HTERT RPE-1 (cell line): ENCODE measurements around the gene GZMM.

Experiments
- in situ Hi-C: fragments of 300-500 bp; cut with MboI; formaldehyde crosslinking; loops from 4 replicates; pipeline ENCODE4 v1.14.3; 2020; ENCODE audit warnings: low sequenced_read_pairs

Gene GZMM

DNA sequence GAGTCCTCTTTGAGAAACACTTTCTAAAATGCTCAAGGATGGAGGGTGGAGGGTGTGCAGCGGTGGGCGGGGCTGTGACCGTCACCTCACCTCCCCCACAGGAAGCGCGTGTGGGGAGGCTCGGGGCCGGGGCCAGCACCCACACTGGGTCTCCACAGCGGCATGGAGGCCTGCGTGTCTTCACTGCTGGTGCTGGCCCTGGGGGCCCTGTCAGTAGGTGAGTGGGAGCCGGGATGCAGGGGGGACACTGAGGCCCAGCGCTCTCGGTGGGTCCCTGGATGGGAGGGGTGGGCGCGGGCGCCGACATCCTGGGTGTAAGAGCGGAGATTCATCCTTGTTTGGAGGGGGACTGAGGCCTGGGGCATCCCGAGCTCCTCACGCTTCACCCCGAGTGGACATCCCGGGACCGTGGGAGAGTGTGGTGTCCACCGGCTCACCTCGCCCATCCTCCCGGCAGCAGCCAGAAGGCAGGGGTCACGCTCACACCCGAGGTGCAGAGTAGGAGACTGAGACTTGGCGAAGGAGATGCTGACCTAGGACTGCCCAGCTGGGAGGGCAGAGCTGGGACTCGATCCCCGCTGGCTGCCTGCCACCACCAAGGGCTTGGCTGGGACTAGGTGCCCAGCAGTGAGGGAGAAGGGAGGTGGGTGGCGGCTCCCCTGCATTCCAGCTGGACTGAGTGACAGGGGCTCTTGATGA, at the start of gene GZMM:
TSS of gene GZMM (plus strand) at position 144 of the 699 bp plus-strand sequence. CDS start at position 163, 19 bp downstream.
- in situ Hi-C loops: no loop called here

- in situ Hi-C loops: no loop called here
These were observed 49.4 kb upstream of the GZMM start for GRCh38 chr19:494171-495080.

GRCh38 chr19:495081-495401, 48.8 kb upstream of the GZMM start:
- in situ Hi-C loops: no loop called here

- in situ Hi-C loops: no loop called here
These were observed 48.3 kb upstream of the GZMM start for GRCh38 chr19:495402-496111.

- in situ Hi-C loops: no loop called here
These were observed 47.7 kb upstream of the GZMM start, which contains the start of gene MADCAM1 for GRCh38 chr19:496112-496665. MADCAM1 (plus strand) TSS chr19:496486; CDS start chr19:496500, 14 bp downstream.

GRCh38 chr19:496986-497385, 46.9 kb upstream of the GZMM start:
- in situ Hi-C loops: no loop called here

- in situ Hi-C loops: no loop called here
These were observed 46.4 kb upstream of the GZMM start for GRCh38 chr19:497491-497868.

DNA sequence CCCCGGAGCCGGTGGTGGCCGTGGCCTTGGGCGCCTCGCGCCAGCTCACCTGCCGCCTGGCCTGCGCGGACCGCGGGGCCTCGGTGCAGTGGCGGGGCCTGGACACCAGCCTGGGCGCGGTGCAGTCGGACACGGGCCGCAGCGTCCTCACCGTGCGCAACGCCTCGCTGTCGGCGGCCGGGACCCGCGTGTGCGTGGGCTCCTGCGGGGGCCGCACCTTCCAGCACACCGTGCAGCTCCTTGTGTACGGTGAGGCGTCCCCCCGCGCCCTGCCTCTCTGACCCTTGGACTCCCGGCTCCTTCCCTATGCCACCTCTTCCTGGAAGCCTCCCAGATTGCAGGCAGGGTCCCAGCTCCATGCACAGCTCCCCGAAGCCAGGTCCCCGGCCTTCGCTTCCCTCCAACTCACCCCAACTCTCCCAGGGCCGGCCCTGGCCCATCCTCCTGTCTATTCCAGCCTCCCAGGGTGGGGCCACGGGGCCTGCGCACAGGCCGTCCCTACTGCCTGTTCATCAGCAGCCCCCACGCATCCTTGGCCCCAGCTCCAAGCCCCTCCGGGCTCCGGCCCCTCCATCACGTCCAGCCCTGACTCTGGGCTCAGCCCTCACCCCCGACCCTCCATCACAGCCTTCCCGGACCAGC, 45.9 kb upstream of the GZMM start:
- in situ Hi-C loops: no loop called here

DNA sequence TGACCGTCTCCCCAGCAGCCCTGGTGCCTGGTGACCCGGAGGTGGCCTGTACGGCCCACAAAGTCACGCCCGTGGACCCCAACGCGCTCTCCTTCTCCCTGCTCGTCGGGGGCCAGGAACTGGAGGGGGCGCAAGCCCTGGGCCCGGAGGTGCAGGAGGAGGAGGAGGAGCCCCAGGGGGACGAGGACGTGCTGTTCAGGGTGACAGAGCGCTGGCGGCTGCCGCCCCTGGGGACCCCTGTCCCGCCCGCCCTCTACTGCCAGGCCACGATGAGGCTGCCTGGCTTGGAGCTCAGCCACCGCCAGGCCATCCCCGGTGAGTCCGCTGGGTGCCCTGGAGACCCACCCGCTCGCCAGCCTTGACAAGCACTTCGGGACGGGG, 45.4 kb upstream of the GZMM start:
- in situ Hi-C loops: no loop called here

GRCh38 chr19:498977-499623, 44.8 kb upstream of the GZMM start:
- in situ Hi-C loops: no loop called here

DNA sequence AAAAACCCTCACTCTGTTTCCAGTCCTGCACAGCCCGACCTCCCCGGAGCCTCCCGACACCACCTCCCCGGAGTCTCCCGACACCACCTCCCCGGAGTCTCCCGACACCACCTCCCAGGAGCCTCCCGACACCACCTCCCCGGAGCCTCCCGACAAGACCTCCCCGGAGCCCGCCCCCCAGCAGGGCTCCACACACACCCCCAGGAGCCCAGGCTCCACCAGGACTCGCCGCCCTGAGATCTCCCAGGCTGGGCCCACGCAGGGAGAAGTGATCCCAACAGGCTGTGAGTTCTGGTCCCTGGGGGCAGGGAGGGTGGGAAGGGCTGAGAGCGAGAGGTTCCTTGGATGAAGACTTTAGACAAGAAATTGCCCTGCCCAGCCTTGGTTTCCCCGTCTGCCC, 42.2 kb upstream of the GZMM start:
- in situ Hi-C loops: no loop called here

DNA sequence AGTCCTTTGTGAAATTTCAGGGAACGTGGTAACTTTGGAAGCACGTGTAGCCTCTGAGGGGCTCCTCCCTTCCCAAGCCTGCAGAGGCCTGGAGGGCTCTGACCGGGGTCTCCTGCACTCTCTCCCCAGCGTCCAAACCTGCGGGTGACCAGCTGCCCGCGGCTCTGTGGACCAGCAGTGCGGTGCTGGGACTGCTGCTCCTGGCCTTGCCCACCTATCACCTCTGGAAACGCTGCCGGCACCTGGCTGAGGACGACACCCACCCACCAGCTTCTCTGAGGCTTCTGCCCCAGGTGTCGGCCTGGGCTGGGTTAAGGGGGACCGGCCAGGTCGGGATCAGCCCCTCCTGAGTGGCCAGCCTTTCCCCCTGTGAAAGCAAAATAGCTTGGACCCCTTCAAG, 39.2 kb upstream of the GZMM start:
- in situ Hi-C loops: no loop called here

DNA sequence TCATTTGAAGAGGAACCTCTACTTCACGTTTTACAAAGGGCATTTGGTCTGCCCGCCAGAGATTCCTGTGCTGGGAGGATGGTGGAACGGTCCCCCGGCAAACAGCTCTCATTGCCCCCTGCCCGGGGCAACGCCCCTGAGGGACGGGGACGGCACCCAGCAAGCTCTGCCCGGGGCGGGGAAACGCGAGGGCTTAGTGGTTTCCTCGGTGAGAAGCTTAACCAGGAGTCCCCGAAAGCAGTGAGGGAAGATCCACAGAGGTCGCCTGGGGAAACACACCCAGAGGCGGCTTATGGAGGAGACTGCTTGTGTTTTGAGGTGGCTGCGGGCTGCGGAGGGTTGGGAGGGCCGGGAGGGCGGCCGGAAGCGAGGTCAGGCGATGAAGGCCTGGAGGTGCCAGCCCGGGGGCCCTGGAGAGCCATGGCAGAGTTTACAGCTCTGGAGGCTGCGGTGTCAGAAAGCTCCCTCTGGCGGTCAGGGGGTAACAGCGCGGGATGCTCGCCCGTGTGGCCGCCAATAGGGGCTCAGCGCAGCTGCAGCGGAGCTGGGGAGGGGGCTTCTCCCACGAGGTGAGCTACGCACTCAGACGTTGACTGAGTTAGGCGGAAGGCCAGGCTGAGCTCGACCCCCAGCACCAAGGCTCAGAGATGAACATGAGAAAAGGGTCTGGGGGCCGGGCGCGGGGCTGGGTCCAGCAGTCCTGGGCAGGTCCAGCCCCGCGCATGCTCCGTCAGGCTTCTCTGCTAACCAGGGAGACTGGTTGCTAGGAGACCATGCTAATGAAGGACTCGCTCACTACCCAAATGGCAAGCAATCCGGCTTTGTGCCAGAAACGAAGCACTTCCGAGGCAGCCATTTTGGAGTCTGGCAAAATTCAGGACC, 37.2 kb upstream of the GZMM start:
- in situ Hi-C loops: no loop called here

DNA sequence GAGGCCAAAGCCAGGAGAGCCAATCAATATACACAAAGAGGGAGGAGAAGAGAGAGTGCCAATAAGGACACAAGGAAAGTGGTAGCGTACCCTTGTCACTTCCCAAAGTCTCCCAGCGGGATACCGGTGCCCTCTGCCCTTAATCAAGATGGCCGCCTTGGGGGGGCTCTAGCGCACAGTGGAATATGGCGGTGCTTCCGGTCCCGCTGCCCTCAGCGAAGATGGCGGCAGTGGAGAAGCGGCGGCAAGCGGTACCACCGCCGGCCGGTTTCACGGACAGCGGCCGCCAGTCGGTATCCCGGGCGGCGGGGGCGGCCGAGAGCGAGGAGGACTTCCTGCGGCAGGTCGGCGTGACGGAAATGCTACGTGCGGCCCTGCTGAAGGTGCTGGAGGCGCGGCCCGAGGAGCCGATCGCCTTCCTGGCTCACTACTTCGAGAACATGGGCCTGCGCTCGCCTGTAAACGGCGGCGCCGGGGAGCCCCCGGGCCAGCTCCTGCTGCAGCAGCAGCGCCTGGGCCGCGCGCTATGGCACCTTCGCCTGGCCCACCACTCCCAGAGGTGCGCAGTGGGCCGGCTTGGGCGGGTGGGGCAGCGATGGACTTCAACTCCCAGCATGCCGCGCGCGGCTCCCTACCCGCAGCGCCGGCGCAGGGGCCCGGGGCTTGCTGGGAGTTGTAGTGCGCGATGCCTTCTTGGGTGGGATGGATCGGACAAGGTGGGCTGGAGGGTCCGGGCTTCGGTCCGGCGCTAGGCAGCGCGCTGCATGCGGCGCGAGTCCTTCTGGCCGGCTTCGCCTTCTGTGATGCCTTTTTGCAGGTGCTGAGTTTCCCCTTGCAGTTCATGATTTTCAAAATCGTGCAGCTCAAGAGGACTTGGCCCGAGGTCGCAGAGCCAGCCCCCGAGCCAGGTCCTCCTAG, 36.3 kb upstream of the GZMM start, which contains the start of gene TPGS1:
TSS of gene TPGS1 (plus strand) at position 212 of the 918 bp plus-strand sequence. CDS start at position 222, 10 bp downstream.
- in situ Hi-C loops: no loop called here

DNA sequence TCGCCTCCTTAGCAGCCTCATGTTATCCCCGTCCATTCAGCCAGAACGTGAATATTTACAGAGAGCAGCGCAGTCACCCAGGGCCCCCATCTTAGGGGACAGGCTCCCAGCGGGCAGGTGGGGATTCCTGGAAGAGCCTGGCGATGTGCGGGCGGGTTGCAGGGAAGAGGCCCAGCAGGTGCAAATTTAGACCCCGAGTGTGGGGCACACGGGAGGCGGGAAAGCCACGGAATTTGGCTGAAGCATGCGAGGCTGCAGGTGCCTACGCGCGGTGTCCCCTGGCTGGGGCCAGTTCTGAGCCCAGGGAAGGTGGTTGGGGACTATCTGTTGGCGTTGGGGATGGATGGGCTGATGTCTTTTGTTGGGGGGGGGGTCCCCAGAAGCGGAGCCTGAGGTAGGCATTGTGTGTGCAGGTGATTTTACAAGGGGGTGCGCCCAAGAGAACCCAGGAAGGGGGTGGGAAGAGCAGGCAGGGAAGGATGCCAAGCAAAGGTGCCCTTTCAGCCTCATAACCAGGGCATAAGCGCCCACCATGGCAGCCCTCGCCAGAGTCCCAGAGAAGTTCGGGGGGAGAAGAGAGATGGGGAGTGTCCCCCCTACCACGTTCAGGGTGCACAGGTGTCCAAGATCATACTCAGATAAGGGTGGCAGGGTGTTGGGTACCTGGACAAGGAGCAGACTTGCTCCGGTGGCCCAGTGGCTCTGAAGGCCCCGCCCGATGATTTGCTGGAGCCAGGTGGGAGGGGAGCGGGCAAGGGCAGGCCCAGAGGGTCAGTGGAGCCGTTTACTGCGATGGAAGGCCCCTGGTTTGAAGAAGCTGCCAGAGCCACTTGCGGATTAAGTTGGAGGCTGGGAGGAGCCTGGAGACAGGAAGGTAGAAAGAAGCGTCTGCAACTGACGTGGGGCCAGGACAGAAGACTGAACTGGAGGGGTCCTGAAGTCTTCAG, 35.4 kb upstream of the GZMM start:
- in situ Hi-C loops: no loop called here

GRCh38 chr19:510606-511100, 33.2 kb upstream of the GZMM start:
- in situ Hi-C loops: no loop called here
